HEK293T (cell line): ENCODE results near the gene PLP1.

Experiments
- CTCF ChIA-PET: fragments of 350-600 bp; formaldehyde crosslinking; extraction: SDS; loops from one replicate; lab custom pipeline; 2021; ENCODE audit warnings: antibody characterized with exemption, inconsistent platforms; lab: Yijun Ruan, JAX
- POLR2A ChIA-PET: fragments of 350-600 bp; formaldehyde crosslinking; extraction: SDS; loops from one replicate; lab custom pipeline; 2020; ENCODE audit warnings: antibody characterized with exemption, inconsistent platforms; lab: Yijun Ruan, JAX
- DNase-seq: peaks from one replicate; pipeline ENCODE4 v3.0.0; 2012; ENCODE audit warnings: mixed read lengths; ENCODE audit errors: extremely low spot score
- ARNT ChIP-seq: fragments of 450-650 bp; IDR thresholded peaks from 2 replicates; pipeline ENCODE4 v1.6.1; 2017; ENCODE audit warnings: mild to moderate bottlenecking
- BHLHE40 ChIP-seq: fragments of 450-650 bp; IDR thresholded peaks from 2 replicates; pipeline ENCODE4 v1.6.1; 2016; ENCODE audit warnings: mild to moderate bottlenecking, moderate library complexity, borderline replicate concordance
- CTBP1 ChIP-seq: fragments of 450-650 bp; IDR thresholded peaks from 2 replicates; pipeline ENCODE4 v1.6.1; 2016; ENCODE audit warnings: borderline replicate concordance
- ELF4 ChIP-seq: fragments of 450-650 bp; IDR thresholded peaks from 2 replicates; pipeline ENCODE4 v1.6.1; 2017; ENCODE audit warnings: antibody characterized with exemption
- FOXA1 ChIP-seq: fragments of 450-650 bp; IDR thresholded peaks from 2 replicates; pipeline ENCODE4 v1.6.1; 2016; ENCODE audit warnings: mild to moderate bottlenecking
- FOXK2 ChIP-seq: fragments of 450-650 bp; IDR thresholded peaks from 2 replicates; pipeline ENCODE4 v1.6.1; 2016; ENCODE audit warnings: mild to moderate bottlenecking
- FOXM1 ChIP-seq: fragments of 450-650 bp; IDR thresholded peaks from 2 replicates; pipeline ENCODE4 v1.6.1; 2017; ENCODE audit warnings: mild to moderate bottlenecking, borderline replicate concordance
- HDGF ChIP-seq: fragments of 450-650 bp; IDR thresholded peaks from 2 replicates; pipeline ENCODE4 v1.6.1; 2017; ENCODE audit warnings: antibody characterized with exemption, borderline replicate concordance
- L3MBTL2 ChIP-seq: fragments of 450-650 bp; conservative IDR thresholded peaks from 2 replicates; pipeline ENCODE4 v1.6.1; 2016; ENCODE audit warnings: mild to moderate bottlenecking
- LEF1 ChIP-seq: fragments of 450-650 bp; IDR thresholded peaks from 2 replicates; pipeline ENCODE4 v1.6.1; 2017; ENCODE audit warnings: mild to moderate bottlenecking, borderline replicate concordance
- NFRKB ChIP-seq: fragments of 450-650 bp; IDR thresholded peaks from 2 replicates; pipeline ENCODE4 v1.6.1; 2016; ENCODE audit warnings: mild to moderate bottlenecking, moderate library complexity
- PKNOX1 ChIP-seq: fragments of 450-650 bp; IDR thresholded peaks from 2 replicates; pipeline ENCODE4 v1.6.1; 2016
- SP1 ChIP-seq: fragments of 450-650 bp; IDR thresholded peaks from 2 replicates; pipeline ENCODE4 v1.6.1; 2017
- SUZ12 ChIP-seq: fragments of 450-650 bp; IDR thresholded peaks from 2 replicates; pipeline ENCODE4 v1.6.1; 2016; ENCODE audit warnings: mild to moderate bottlenecking
- TARDBP ChIP-seq: fragments of 450-650 bp; IDR thresholded peaks from 2 replicates; pipeline ENCODE4 v1.6.1; 2016
- ZNF384 ChIP-seq: fragments of 450-650 bp; IDR thresholded peaks from 2 replicates; pipeline ENCODE4 v1.6.1; 2016

Gene PLP1

DNA sequence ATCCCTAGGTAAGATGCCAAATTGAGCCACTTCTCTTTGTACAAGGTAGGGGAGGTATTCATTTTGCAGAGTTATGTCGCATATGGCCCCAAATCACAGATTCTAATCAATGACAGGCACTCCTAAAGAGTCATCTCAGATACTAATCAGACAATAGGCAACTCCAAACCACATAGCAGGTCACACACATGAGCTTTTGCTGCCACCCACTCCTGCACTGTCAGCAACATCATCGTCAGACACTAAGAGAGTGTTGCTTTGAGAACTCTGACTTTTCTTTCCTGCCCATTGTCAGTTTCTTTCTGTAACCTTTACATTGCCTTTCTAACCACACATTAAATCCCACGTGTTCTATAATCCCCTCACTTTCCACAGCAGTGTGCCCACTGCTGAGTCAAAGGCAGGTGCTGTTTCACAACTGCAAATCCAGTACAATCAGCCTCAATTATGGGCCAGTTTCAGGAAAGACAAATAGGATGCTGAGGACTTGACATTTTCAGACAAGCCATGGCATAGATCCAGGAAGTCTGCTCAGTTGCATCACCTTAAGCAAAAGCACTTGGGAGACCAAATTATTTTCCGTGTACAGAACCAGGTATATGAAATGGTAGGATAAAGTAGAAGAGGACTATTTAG, 42.4 kb upstream of the PLP1 start:
- TF ChIP-seq BHLHE40 (no peak), SP1 (no peak), FOXA1 (no peak), TARDBP (no peak), L3MBTL2 (no peak), ELF4 (no peak)
- DNase-seq = no peak
- ChIA-PET POLR2A (no interaction called here), CTCF (no interaction called here)

GRCh38 chrX:103737696-103738095, 38.9 kb upstream of the PLP1 start:
- CTCF ChIA-PET = no interaction called here
- POLR2A ChIA-PET = no interaction called here
- no peak for DNase-seq
- no peak for TF ChIP-seq ELF4

GRCh38 chrX:103739421-103739820, 37.2 kb upstream of the PLP1 start:
- TF ChIP-seq FOXA1 = no peak
- TF ChIP-seq CTBP1 = no peak
- TF ChIP-seq SUZ12 = no peak
- no peak for TF ChIP-seq ELF4
- TF ChIP-seq BHLHE40 = no peak
- no peak for TF ChIP-seq PKNOX1
- TF ChIP-seq FOXK2 = no peak
- TF ChIP-seq ARNT = no peak
- no peak for TF ChIP-seq TARDBP
- TF ChIP-seq L3MBTL2 = no peak
- no peak for TF ChIP-seq FOXM1
- no peak for TF ChIP-seq SP1
- TF ChIP-seq LEF1 = no peak
- TF ChIP-seq HDGF = no peak
- no peak for TF ChIP-seq NFRKB
- ChIA-PET POLR2A (interaction anchor here (1.1 kb wide), 1 partner anchor 8 kb away, joined by 3 read pairs; no protein-coding TSS in a partner anchor), CTCF (no interaction called here)
- DNase-seq = no peak

DNA sequence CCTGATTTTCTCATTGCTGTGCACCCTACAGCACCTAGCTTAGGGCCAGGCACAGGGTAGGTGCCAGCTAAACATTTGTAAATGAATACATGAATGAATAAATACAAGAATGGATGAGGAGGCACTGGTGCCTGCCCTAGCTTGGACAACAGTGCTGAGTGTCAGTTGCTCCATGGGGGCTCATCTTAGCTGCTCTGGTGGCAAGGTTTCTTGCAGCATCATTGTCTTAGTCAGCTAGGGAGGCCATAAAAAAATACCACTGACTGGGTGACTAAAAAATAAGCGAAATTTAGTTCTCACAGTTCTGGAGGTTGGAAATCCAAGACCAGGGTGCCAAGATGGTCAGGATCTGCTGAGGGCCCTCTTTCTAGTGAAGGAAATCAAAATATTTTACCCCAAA, 34.8 kb upstream of the PLP1 start:
- ChIA-PET CTCF (interaction anchor here (0.6 kb wide), 1 partner anchor 31 kb away, joined by 3 read pairs; no protein-coding TSS in a partner anchor), POLR2A (interaction anchor here (0.9 kb wide), 1 partner anchor 9 kb away, joined by 3 read pairs; no protein-coding TSS in a partner anchor)
- TF ChIP-seq SUZ12 (no peak), LEF1 (no peak), BHLHE40 (no peak), PKNOX1 (no peak), FOXK2 (no peak), L3MBTL2 (no peak), ARNT (no peak), NFRKB (no peak), SP1 (no peak), TARDBP (no peak), ELF4 (no peak), HDGF (no peak), ZNF384 (no peak), CTBP1 (no peak), FOXM1 (no peak), FOXA1 (no peak)
- no peak for DNase-seq

DNA sequence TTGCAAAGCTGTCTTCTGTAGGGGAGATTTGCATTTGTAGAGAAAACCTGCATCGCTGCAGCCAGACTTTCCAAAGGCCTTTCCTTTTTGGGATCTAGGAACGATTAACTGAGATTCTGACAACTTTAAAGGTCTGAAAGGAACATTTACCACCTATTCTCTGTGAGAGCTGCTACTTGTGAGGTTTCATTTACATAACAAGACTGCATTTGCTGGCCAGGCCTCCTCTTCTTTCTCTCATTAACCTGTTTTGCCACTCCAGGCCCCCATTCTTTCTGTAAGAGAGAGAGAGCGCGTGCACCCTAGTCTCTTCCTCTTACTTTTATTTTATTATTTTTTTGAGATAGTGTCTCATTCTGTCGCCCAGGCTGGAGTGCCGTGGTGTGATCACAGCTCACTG, 34.3 kb upstream of the PLP1 start:
- ChIA-PET CTCF (no interaction called here), POLR2A (no interaction called here)
- TF ChIP-seq CTBP1 (no peak), PKNOX1 (no peak), FOXA1 (no peak), ARNT (no peak), SP1 (no peak), FOXK2 (no peak), BHLHE40 (no peak), TARDBP (no peak), NFRKB (no peak), LEF1 (no peak)
- DNase-seq = no peak

- POLR2A ChIA-PET = no interaction called here
- TF ChIP-seq CTBP1 = no peak
- no peak for TF ChIP-seq NFRKB
- no peak for TF ChIP-seq L3MBTL2
- no peak for TF ChIP-seq SP1
- TF ChIP-seq ELF4 = no peak
- no peak for TF ChIP-seq PKNOX1
- TF ChIP-seq HDGF = no peak
- no peak for TF ChIP-seq ARNT
- TF ChIP-seq BHLHE40 = no peak
- TF ChIP-seq SUZ12 = no peak
- no peak for TF ChIP-seq TARDBP
- no peak for TF ChIP-seq FOXM1
- TF ChIP-seq FOXK2 = no peak
- no peak for TF ChIP-seq LEF1
- no peak for DNase-seq
- CTCF ChIA-PET = interaction anchor here (0.7 kb wide), 2 partner anchors 14 to 35 kb away, joined by 3 read pairs; no protein-coding TSS in a partner anchor
These were observed 29.5 kb upstream of the PLP1 start for GRCh38 chrX:103747163-103747562.
